Measurements from ENCODE around the gene BCL2L13. TPM values are rescaled to one million over a fixed set of nuclear protein-coding genes. Genes with fewer than 3 reads are reported as not detected.
"Not testable (repeated sequence)": the region's sequence is repeated elsewhere in the genome, so short reads cannot be mapped to it uniquely, and the experiment has no call there.

The BCL2L13 gene
- polyA plus RNA-seq, 1 experiment, result 64.1 TPM

DNA sequence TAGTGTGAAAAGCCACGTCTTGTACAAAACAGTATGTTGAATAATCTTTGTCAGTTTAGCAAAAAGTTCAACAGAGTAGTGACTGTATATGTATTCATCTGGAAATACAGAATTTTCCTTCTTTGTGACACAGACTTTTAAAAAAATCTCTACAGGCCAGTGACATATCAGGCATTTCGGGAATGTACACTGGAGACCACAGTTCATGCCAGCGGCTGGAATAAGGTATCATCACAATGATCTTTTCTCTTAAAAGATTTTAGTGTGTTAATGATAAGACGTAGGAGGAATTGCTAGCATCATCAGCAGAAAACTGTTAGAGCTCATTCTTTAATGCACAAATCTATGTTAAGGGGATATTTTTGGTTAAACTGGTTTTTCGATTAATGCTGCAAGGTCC is 57.4 kb downstream of the BCL2L13 start:
- TF ChIP-seq, protein P1, sequence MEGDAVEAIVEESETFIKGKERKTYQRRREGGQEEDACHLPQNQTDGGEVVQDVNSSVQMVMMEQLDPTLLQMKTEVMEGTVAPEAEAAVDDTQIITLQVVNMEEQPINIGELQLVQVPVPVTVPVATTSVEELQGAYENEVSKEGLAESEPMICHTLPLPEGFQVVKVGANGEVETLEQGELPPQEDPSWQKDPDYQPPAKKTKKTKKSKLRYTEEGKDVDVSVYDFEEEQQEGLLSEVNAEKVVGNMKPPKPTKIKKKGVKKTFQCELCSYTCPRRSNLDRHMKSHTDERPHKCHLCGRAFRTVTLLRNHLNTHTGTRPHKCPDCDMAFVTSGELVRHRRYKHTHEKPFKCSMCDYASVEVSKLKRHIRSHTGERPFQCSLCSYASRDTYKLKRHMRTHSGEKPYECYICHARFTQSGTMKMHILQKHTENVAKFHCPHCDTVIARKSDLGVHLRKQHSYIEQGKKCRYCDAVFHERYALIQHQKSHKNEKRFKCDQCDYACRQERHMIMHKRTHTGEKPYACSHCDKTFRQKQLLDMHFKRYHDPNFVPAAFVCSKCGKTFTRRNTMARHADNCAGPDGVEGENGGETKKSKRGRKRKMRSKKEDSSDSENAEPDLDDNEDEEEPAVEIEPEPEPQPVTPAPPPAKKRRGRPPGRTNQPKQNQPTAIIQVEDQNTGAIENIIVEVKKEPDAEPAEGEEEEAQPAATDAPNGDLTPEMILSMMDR (IDR thresholded peaks at IDR 0.05; ENCODE audit: low read depth, low read length), result no peak
- ChIA-PET CTCF (no interaction called here), POLR2A (no interaction called here)
- H3K4me3 ChIP-seq (ENCODE audit: low read depth, low read length), result no peak overlapping the region
- no peaks in the 10 kb centered on the region for H3K27me3 ChIP-seq (ENCODE audit: control insufficient read depth, insufficient read depth, low read length)
- H3K27ac ChIP-seq (ENCODE audit: low read depth, low read length), result no peak overlapping the region
- no peaks in the 10 kb centered on the region for H3K9me3 ChIP-seq (ENCODE audit: control insufficient read depth, insufficient read depth, low read length)
- no peak for DNase-seq (ENCODE audit: low read depth, low spot score)

DNA sequence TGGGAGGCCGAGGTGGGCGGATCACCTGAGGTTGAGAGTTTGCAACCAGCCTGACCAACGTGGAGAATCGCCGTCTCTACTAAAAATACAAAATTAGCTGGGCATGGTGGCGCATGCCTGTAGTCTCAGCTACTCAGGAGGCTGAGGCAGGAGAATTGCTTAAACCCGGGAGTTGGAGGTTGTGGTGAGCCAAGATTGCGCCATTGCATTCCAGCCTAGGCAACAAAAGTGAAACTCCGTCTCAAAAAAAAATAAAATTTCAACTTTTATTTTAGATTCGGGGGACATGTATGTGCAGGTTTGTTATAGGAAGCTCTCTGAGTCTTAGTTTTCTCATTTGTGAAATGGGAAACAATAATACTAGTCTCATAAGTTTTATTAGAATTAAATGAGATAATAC is 58.6 kb downstream of the BCL2L13 start:
- DNase-seq (ENCODE audit: low read depth, low spot score); POLR2A ChIA-PET: not testable (repeated sequence)

GRCh38 chr22:17698276-17698675 is 59.7 kb downstream of the BCL2L13 start:
- POLR2A ChIA-PET, result interaction anchor here (0.7 kb wide), 1 partner anchor 29 kb away, joined by 4 read pairs; no protein-coding TSS in a partner anchor
- H3K27ac ChIP-seq (ENCODE audit: low read depth, low read length); DNase-seq (ENCODE audit: low read depth, low spot score); CTCF ChIA-PET; H3K27me3 ChIP-seq (ENCODE audit: control insufficient read depth, insufficient read depth, low read length); H3K9me3 ChIP-seq (ENCODE audit: control insufficient read depth, insufficient read depth, low read length); H3K4me3 ChIP-seq (ENCODE audit: low read depth, low read length): not testable (repeated sequence)

More for the DNA sequence above, 58.6 kb downstream of the BCL2L13 start:
- not testable (repeated sequence) for H3K27ac ChIP-seq (ENCODE audit: low read depth, low read length); H3K4me3 ChIP-seq (ENCODE audit: low read depth, low read length); H3K9me3 ChIP-seq (ENCODE audit: control insufficient read depth, insufficient read depth, low read length); H3K27me3 ChIP-seq (ENCODE audit: control insufficient read depth, insufficient read depth, low read length)
- CTCF ChIA-PET, result interaction anchor here (1.0 kb wide), 1 partner anchor 46 kb away, joined by 4 read pairs; no protein-coding TSS in a partner anchor

DNA sequence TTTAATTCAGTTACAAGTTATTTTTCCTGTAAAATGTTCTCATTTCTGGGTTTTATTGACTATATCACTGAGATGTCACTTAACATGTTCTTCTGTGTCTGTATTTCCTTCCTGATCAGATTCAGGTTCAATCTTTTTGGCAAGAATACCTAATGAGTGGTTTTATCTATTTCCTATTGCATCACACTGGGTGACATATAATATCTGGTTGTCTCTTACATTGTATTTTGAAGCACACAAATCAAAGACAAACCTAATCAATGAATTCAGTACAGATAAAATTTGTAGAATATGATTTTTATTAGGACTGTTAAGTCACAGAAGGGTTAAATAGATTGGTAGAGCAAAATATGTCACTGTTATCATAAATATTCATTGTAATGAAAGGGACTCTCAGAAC is 60.4 kb downstream of the BCL2L13 start:
- TF ChIP-seq, protein P1 (IDR thresholded peaks at IDR 0.05; ENCODE audit: low read depth, low read length), result no peak
- DNase-seq (ENCODE audit: low read depth, low spot score), result no peak
- H3K27ac ChIP-seq (ENCODE audit: low read depth, low read length), result no peak overlapping the region
- no peaks in the 10 kb centered on the region for H3K9me3 ChIP-seq (ENCODE audit: control insufficient read depth, insufficient read depth, low read length)
- H3K4me3 ChIP-seq (ENCODE audit: low read depth, low read length), result no peak overlapping the region
- CTCF ChIA-PET, result no interaction called here
- no peaks in the 10 kb centered on the region for H3K27me3 ChIP-seq (ENCODE audit: control insufficient read depth, insufficient read depth, low read length)
- POLR2A ChIA-PET, result no interaction called here

DNA sequence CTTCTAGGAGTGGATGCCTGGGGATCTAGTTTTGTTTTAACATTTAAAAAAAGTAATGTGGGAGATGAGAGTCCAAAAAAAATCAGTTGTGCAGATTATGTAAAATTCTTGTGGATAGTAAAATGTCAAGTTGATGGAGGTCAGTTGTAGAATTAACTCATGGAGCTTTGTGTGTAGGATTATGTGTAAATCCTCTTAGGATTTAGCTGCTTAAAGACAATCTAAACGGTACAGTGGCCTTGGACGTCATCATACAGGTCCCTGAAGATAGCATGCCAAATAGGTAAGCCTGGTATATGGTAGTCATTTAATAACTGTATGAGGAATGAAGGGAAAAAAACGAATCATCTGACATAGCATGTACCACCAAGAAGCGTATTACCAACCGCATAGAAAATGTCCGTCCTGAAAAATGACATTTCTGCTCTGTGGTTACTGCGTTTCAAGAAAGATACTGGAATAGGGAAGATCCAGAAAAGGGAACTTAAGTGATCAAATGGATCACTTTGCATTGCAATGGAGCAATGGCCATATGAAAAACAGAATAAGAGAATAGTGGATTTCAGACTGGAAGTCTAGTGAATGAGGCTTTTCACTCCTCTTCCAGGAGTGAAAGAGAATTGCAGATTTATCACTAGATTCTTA is 61.3 kb downstream of the BCL2L13 start:
- Histone ChIP-seq H3K4me3 (ENCODE audit: low read depth, low read length) (no peak overlapping the region), H3K27ac (ENCODE audit: low read depth, low read length) (no peak overlapping the region), H3K9me3 (ENCODE audit: control insufficient read depth, insufficient read depth, low read length) (no peaks in the 10 kb centered on the region), H3K27me3 (ENCODE audit: control insufficient read depth, insufficient read depth, low read length) (no peaks in the 10 kb centered on the region)
- no peak for DNase-seq (ENCODE audit: low read depth, low spot score)
- ChIA-PET CTCF (no interaction called here), POLR2A (no interaction called here)
- TF ChIP-seq, protein P1 (IDR thresholded peaks at IDR 0.05; ENCODE audit: low read depth, low read length), result no peak

GRCh38 chr22:17700778-17701177 is 62.2 kb downstream of the BCL2L13 start:
- TF ChIP-seq, protein P1 (IDR thresholded peaks at IDR 0.05; ENCODE audit: low read depth, low read length), result no peak
- H3K27ac ChIP-seq (ENCODE audit: low read depth, low read length), result no peak overlapping the region
- H3K4me3 ChIP-seq (ENCODE audit: low read depth, low read length), result no peak overlapping the region
- no peaks in the 10 kb centered on the region; the same call in 1 of the 2 replicates for H3K9me3 ChIP-seq (ENCODE audit: control insufficient read depth, insufficient read depth, low read length)
- no peaks in the 10 kb centered on the region for H3K27me3 ChIP-seq (ENCODE audit: control insufficient read depth, insufficient read depth, low read length)
- CTCF ChIA-PET, result no interaction called here
- no peak for DNase-seq (ENCODE audit: low read depth, low spot score)
- POLR2A ChIA-PET, result no interaction called here

All from AG04450 (cell line).